Stimulated activated CD8-positive, alpha-beta memory T cell treated with anti-CD3 and anti-CD28 coated beads, Interleukin-4, amount 100 ng/mL, for 4 hours (primary cell): ENCODE measurements around the gene ALOX12.

Experiments
- DNase-seq, 2 donors: peaks; one replicate each; pipeline ENCODE4 v3.0.0-alpha.2; 2020; ENCODE audit warnings: low read depth in 2 of 2, low spot score in 1 of 2

ALOX12 gene

GRCh38 chr17:7021993-7022778 lies 26.3 kb downstream of the ALOX12 start:
- DNase-seq: peak in 1 of 2 donors; percentile 56

GRCh38 chr17:7022781-7023571 lies 27.1 kb downstream of the ALOX12 start, which contains the start of gene BCL6B:
Gene BCL6B, plus strand, starts transcription at chr17:7023050. Its CDS starts 622 bp downstream, at chr17:7023672.
- no peak for DNase-seq

GRCh38 chr17:7023576-7024401 lies 27.9 kb downstream of the ALOX12 start:
- DNase-seq: peak; percentile 83 to 85

- no peak for DNase-seq
Observed at GRCh38 chr17:7024402-7024785, 28.5 kb downstream of the ALOX12 start.

- no peak for DNase-seq
Observed at GRCh38 chr17:7025245-7025644, 29.4 kb downstream of the ALOX12 start.

GRCh38 chr17:7026471-7027115 lies 30.7 kb downstream of the ALOX12 start:
- DNase-seq: no peak

GRCh38 chr17:7027335-7027734 lies 31.5 kb downstream of the ALOX12 start:
- DNase-seq: no peak

GRCh38 chr17:7029096-7029495 lies 33.2 kb downstream of the ALOX12 start:
- no peak for DNase-seq

- no peak for DNase-seq
Observed at GRCh38 chr17:7029659-7030058, 33.8 kb downstream of the ALOX12 start.

- no peak for DNase-seq
Observed at GRCh38 chr17:7034955-7035590, 39.2 kb downstream of the ALOX12 start.

- peak; percentile 94 to 98 for DNase-seq
Observed at GRCh38 chr17:7035591-7036368, 39.9 kb downstream of the ALOX12 start, which contains the start of gene SLC16A13. Gene SLC16A13, plus strand, starts transcription at chr17:7036015. Its CDS starts 368 bp downstream, at chr17:7036383.

- DNase-seq: no peak
Observed at GRCh38 chr17:7038025-7038862, 42.4 kb downstream of the ALOX12 start.

- DNase-seq: no peak
Observed at GRCh38 chr17:7039832-7040231, 44.0 kb downstream of the ALOX12 start.

- DNase-seq: no peak
Observed at GRCh38 chr17:7041607-7042500, 46.0 kb downstream of the ALOX12 start.

- DNase-seq: no peak
Observed at GRCh38 chr17:7042501-7043181, 46.8 kb downstream of the ALOX12 start.

GRCh38 chr17:7043182-7043496 lies 47.3 kb downstream of the ALOX12 start:
- no peak for DNase-seq

GRCh38 chr17:7043497-7044198 lies 47.8 kb downstream of the ALOX12 start, which contains the start of gene SLC16A11:
Gene SLC16A11, minus strand, starts transcription at chr17:7044092. Its CDS starts 579 bp downstream, at chr17:7043513.
- no peak for DNase-seq
